Epithelial cell of proximal tubule (primary cell): ENCODE measurements around the gene CYB5R4. TPM values are rescaled to one million over a fixed set of nuclear protein-coding genes. Genes with fewer than 3 reads are reported as not detected.

ENCODE experiments used
- DNase-seq: peaks from one replicate; pipeline ENCODE4 v3.0.0-alpha.2; 2011; ENCODE audit warnings: low read depth
- H3K4me3 ChIP-seq: 2 replicates; pipeline ENCODE4 v1.5.1; 2011; ENCODE audit warnings: low read depth, mild to moderate bottlenecking, low read length
- CTCF ChIP-seq: conservative IDR thresholded peaks from 2 replicates; pipeline ENCODE4 v1.5.1; 2012; ENCODE audit warnings: low read depth, mild to moderate bottlenecking, low read length
- total RNA-seq: library from RNA; depleted of rRNA; stranded (reverse); fragments of >200 nt; gene quantifications from 2 replicates; pipeline ENCODE4 v1.2.3, GENCODE V29; 2015

The CYB5R4 gene
- total RNA-seq, 1 donor from 2014 or later, result 8.2 TPM

GRCh38 chr6:84003131-84003530, 143.6 kb downstream of the CYB5R4 start:
- no peak for TF ChIP-seq CTCF
- no peak for DNase-seq

DNA sequence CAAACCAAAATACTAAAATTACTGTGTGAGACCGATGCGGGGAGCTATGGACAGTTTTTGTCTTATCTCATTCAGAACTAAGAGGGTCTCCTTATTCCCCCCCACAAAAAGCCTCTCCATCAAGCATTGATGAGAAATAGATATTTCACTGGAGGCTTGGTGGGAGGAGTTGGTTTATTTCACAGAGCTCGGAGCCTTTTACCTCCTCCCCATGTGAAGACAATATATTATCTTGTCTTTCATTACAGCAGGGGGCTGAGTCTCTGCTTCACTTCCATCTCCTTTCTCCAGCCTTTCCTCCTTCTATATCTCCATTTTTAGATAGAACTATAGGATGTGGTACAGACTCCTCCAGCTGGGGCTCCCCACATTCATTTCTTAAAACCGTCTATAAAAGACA, 144.2 kb downstream of the CYB5R4 start:
- no peak overlapping the region for H3K4me3 ChIP-seq
- no peak for DNase-seq
- no peak for TF ChIP-seq CTCF

More at GRCh38 chr6:84003131-84003530, 143.6 kb downstream of the CYB5R4 start:
- H3K4me3 ChIP-seq, result no peak overlapping the region

DNA sequence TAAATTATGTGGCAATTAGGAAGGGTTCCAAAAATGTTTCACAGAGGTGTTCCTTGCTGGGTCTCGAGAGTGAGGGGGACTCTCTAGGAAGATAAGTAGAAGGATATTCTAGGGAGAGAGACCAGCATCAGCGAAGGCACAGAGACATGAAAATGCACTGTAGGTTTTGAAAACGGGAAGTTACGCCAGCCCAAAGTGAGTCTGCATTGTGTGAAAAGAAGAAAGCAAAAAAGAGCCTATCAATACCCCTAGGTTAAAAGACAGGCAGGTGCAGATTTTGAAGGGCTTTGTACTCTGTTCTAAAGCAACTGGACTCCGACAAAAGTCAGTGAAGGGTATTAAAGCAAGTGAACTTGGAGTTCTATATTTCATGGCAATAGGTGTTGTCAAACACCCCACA, 148.4 kb downstream of the CYB5R4 start:
- no peak overlapping the region for H3K4me3 ChIP-seq
- TF ChIP-seq CTCF, result no peak
- DNase-seq, result no peak

- no peak overlapping the region for H3K4me3 ChIP-seq
- no peak for DNase-seq
- TF ChIP-seq CTCF, result no peak
These were observed 153.9 kb downstream of the CYB5R4 start for GRCh38 chr6:84013354-84013753.

- DNase-seq, result no peak
- no peak overlapping the region for H3K4me3 ChIP-seq
- TF ChIP-seq CTCF, result no peak
These were observed 154.4 kb downstream of the CYB5R4 start for GRCh38 chr6:84013931-84014330.

DNA sequence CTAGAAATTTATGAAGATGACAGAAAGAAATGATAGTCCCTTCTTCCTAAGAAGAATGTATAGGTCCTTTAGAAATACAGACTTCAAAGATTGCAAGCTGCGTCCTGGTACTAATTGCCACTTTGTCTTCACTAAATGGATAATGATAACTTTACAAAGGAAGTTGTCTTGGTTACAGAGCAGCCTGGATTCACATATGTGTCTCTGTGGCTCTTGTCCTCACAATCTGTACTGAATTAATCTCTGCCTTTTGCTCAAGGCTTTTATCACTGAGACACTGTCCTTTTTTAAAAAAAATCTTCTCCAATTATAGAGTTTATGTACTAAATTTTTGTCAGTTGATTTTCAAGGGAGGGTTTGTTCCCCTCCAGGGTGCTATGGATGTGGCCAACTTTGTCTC, 156.5 kb downstream of the CYB5R4 start:
- no peak for DNase-seq
- no peak overlapping the region for H3K4me3 ChIP-seq
- no peak for TF ChIP-seq CTCF

Other genes with a start within 250 kb of the CYB5R4 start
- gene SNAP91, start 150.6 kb upstream of the CYB5R4 start, total RNA-seq, result not detected in 2 replicates
- gene RIPPLY2, start 6.3 kb upstream of the CYB5R4 start, total RNA-seq, result not detected in 2 replicates
- gene MRAP2, start 174.1 kb downstream of the CYB5R4 start, total RNA-seq, result 0.17 TPM in 1 of 2 replicates, not detected in the other